GM12878 (cell line): ENCODE measurements around the gene SRSF11. TPM values are rescaled to one million over a fixed set of nuclear protein-coding genes. Genes with fewer than 3 reads are reported as not detected.

Experiments
- ATAC-seq: fragments of 200-7000 bp; cut with Tn5 transposase; 3 replicates; pipeline ENCODE4 v1.9.1; 2020; ENCODE audit warnings: mild to moderate bottlenecking, moderate library complexity
- BruUV-seq: library from RNA; stranded (reverse); fragments of 400-500 nt; replicated peaks from 2 replicates; lab custom pipeline; 2021; lab: Mats Ljungman, UMichigan
- CTCF ChIA-PET: fragments of 300-600 bp; sonication (Branson Sonifier 250); formaldehyde crosslinking; extraction: SDS; loops from one replicate; lab custom pipeline; 2021; ENCODE audit warnings: inconsistent platforms; lab: Yijun Ruan, JAX
- POLR2A ChIA-PET: fragments of 350-600 bp; formaldehyde crosslinking; extraction: SDS; loops from one replicate; lab custom pipeline; 2021; ENCODE audit warnings: inconsistent platforms; lab: Charles Lee
- RAD21 ChIA-PET: fragments of 300-600 bp; sonication (Branson Sonifier 250); formaldehyde crosslinking; loops from one replicate; lab custom pipeline; 2023; ENCODE audit warnings: antibody characterized with exemption; ENCODE audit not compliant: unreplicated experiment; lab: Charles Lee
- SMC1A ChIA-PET: fragments of 300-600 bp; sonication (Branson Sonifier 250); formaldehyde crosslinking; loops from one replicate; lab custom pipeline; 2023; ENCODE audit not compliant: unreplicated experiment, uncharacterized antibody; lab: Charles Lee
- DNase-seq: peaks from one replicate; pipeline ENCODE4 v3.0.0-alpha.2; 2011; ENCODE audit warnings: low read depth, low spot score
- FAIRE-seq: peaks from 3 replicates; lab custom pipeline; 2011; peaks lifted over from hg19 to GRCh38; lab: Jason Lieb, UNC
- H2AFZ ChIP-seq: 2 replicates; pipeline ENCODE4 v1.6.0; 2011; ENCODE audit warnings: low read depth, low read length, control low read depth; ENCODE audit not compliant: control insufficient read depth
- H3K27ac ChIP-seq: 2 replicates; pipeline ENCODE4 v1.5.1; 2011; ENCODE audit warnings: control low read depth; ENCODE audit not compliant: control insufficient read depth, insufficient read depth
- H3K27me3 ChIP-seq, 2 experiments: replicated peaks in 1 of 2; 2 replicates each; pipeline versions ENCODE4 v1.6.0 to v1.6.1; 2011; ENCODE audit warnings: low read length in 1 of 2; ENCODE audit not compliant: control insufficient read depth in 2 of 2, insufficient read depth in 2 of 2
- H3K36me3 ChIP-seq, 2 experiments: 2 replicates each; pipeline ENCODE4 v1.5.1; 2011; ENCODE audit warnings: low read length in 1 of 2; ENCODE audit not compliant: control insufficient read depth in 2 of 2, insufficient read depth in 2 of 2
- H3K4me1 ChIP-seq: 2 replicates; pipeline ENCODE4 v1.6.1; 2011; ENCODE audit warnings: mild to moderate bottlenecking, low read length, moderate library complexity, mixed read lengths; ENCODE audit not compliant: control insufficient read depth, insufficient read depth
- H3K4me2 ChIP-seq: 2 replicates; pipeline ENCODE4 v1.6.0; 2011; ENCODE audit warnings: control low read depth; ENCODE audit not compliant: control insufficient read depth, insufficient read depth
- H3K4me3 ChIP-seq: fragments of 200-600 bp; sonication (generic); 2 replicates; pipeline ENCODE4 v1.5.1; 2016
- H3K79me2 ChIP-seq: 2 replicates; pipeline ENCODE4 v1.6.0; 2011; ENCODE audit warnings: low read length; ENCODE audit not compliant: control insufficient read depth, insufficient read depth
- H3K9ac ChIP-seq: 2 replicates; pipeline ENCODE4 v1.8.0; 2011; ENCODE audit warnings: low read length, control low read depth, mixed read lengths; ENCODE audit not compliant: control insufficient read depth, insufficient read depth
- H3K9me3 ChIP-seq: replicated peaks from 3 replicates; pipeline ENCODE4 v1.5.1; 2011; ENCODE audit warnings: mild to moderate bottlenecking, low read length; ENCODE audit not compliant: control insufficient read depth, insufficient read depth
- H4K20me1 ChIP-seq: 2 replicates; pipeline ENCODE4 v1.6.0; 2011; ENCODE audit not compliant: control insufficient read depth, insufficient read depth
- CTCF ChIP-seq, 3 experiments: IDR thresholded peaks in 2 of 3; conservative IDR thresholded peaks in 1 of 3; 2 replicates each; pipeline ENCODE4 v1.5.1; 2011; ENCODE audit warnings: low read depth in 3 of 3, low read length in 3 of 3, mild to moderate bottlenecking in 3 of 3, control low read depth in 2 of 3, moderate library complexity in 2 of 3, inconsistent platforms in 1 of 3, mixed read lengths in 1 of 3; ENCODE audit not compliant: control insufficient read depth in 2 of 3, insufficient read depth in 1 of 3; ENCODE audit errors: extremely low read depth in 1 of 3
- NBN ChIP-seq: fragments of 450-650 bp; IDR thresholded peaks from 2 replicates; pipeline ENCODE4 v1.6.1; 2016
- ZNF24 ChIP-seq: fragments of 450-650 bp; IDR thresholded peaks from 2 replicates; pipeline ENCODE4 v1.6.1; 2017; ENCODE audit warnings: antibody characterized with exemption, mild to moderate bottlenecking
- WGBS: methylation state at CpG from one replicate; pipeline ENCODE4 v1.1.6; 2016; ENCODE audit warnings: low lambda C conversion rate; ENCODE audit not compliant: insufficient replicate concordance, insufficient coverage; ENCODE audit errors: missing lambda C conversion rate; 5-methylcytosine and 5-hydroxymethylcytosine counted together
- in situ Hi-C: fragments of 300-500 bp; cut with MboI; formaldehyde crosslinking; loops from 9 replicates; pipeline ENCODE4 v1.14.3; 2018; ENCODE audit warnings: mixed read lengths
- intact Hi-C: fragments of 100-400 bp; cut with micrococcal nuclease; formaldehyde crosslinking; loops from one replicate; pipeline ENCODE4 v1.14.2; 2022; ENCODE audit not compliant: unreplicated experiment
- polyA plus RNA-seq, 11 experiments: library from polyadenylated mRNA; depleted of rRNA in 4 of 11; unstranded in 6 of 11; stranded (reverse) in 5 of 11; fragments of >200 nt; fragmentation: Nextera tagmentation in 4 of 11; fragmentation: Illumina TruSeq in 1 of 11; extraction: Ambion mirVana in 4 of 11; extraction: Trizol in 1 of 11; gene quantifications; 1 replicate in 1 of 11; 2 replicates in 10 of 11; pipeline versions ENCODE4 v1.2.1 to v1.2.3, GENCODE V29; 2011 to 2016; ENCODE audit warnings: inconsistent platforms in 2 of 11, missing spikeins in 2 of 11, low read depth in 1 of 11
- total RNA-seq, 4 experiments: library from RNA; depleted of rRNA in 3 of 4; stranded (reverse); fragments of >200 nt in 3 of 4; fragmentation: Illumina TruSeq in 1 of 4; extraction: Trizol in 1 of 4; gene quantifications; 2 replicates each; pipeline versions ENCODE4 v1.2.1 to v1.2.3, GENCODE V29; 2013 to 2021

SRSF11 gene
- total and polyA plus RNA-seq, 10 of the 15 experiments (the other 5 are each of a cell fraction or from before 2014, with no cell fraction given) = 83.0 to 424 (median 207) TPM

DNA sequence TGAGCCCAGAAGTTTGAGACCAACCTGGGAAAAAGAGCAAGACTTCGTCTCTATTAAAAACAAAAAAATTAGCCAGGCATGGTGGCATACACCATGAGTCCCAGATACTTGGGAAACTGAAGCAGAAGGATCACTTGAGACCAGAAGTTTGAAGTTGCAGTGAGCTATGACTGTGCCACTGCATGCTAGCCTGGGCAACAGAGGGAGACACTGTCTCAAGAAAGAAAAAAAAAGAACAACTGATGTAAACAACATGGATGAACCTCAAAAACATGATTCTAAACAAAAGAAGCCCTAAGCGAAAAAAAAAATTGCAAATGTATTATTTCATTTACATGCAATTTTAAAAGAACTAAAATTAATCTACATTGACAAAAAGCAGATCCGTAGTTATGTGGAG is 24.8 kb upstream of the SRSF11 start:
- ChIA-PET CTCF (interaction anchor here (0.6 to 1.6 kb wide), 6 partner anchors 10 to 73 kb away, joined by 3 to 5 read pairs (median 4); no protein-coding TSS in a partner anchor), SMC1A (interaction anchor here (1.1 kb wide), 1 partner anchor 9 kb away, joined by 3 read pairs; no protein-coding TSS in a partner anchor)
- in situ Hi-C loops = no loop called here

More for the DNA sequence above, 24.8 kb upstream of the SRSF11 start:
- POLR2A ChIA-PET = no interaction called here
- no peak overlapping the region for H3K4me3 ChIP-seq
- H4K20me1 ChIP-seq = no peaks in the 10 kb centered on the region
- DNase-seq = no peak
- intact Hi-C loops = no loop called here
- no peak overlapping the region for H2AFZ ChIP-seq
- no peak overlapping the region for H3K9ac ChIP-seq
- H3K9me3 ChIP-seq = no peaks in the 10 kb centered on the region; the same call in 2 of the 3 replicates
- RAD21 ChIA-PET = no interaction called here
- H3K4me1 ChIP-seq = no peaks in the 10 kb centered on the region
- WGBS = 85% methylated on average over 3 of the region's 3 CpGs
- TF ChIP-seq ZNF24 = peak; percentile 50; the same call in 1 of the 2 replicates
- TF ChIP-seq NBN = no peak
- peak in 1 of 3 experiments; percentile 13; a peak in 1 of 6 replicates for TF ChIP-seq CTCF (IDR thresholded peaks at IDR 0.05 in 2 of 3, conservative IDR thresholded peaks at IDR 0.05 in 1 of 3; ENCODE audit: control insufficient read depth in 2 of 3, extremely low read depth in 1 of 3, insufficient read depth in 1 of 3, low read depth in 3 of 3, low read length in 3 of 3)
- peak; percentile 56 for ATAC-seq
- no peaks in the 10 kb centered on the region; a peak in 1 of 4 replicates for H3K36me3 ChIP-seq
- H3K27ac ChIP-seq = no peak overlapping the region
- no peak for FAIRE-seq
- H3K79me2 ChIP-seq = peaks cover 54% of the 10 kb centered on the region
- BruUV-seq = no TSS peak
- no peak overlapping the region for H3K4me2 ChIP-seq
- no peaks in the 10 kb centered on the region for H3K27me3 ChIP-seq
